K562 (cell line): ENCODE measurements around the gene LIPT2. TPM values are rescaled to one million over a fixed set of nuclear protein-coding genes. Genes with fewer than 3 reads are reported as not detected.

ENCODE experiments used
- ATAC-seq: fragments of 200-7000 bp; cut with Tn5 transposase; 3 replicates; pipeline ENCODE4 v1.9.1; 2020; ENCODE audit warnings: moderate library complexity
- BruUV-seq: library from RNA; stranded (reverse); fragments of 400-500 nt; replicated peaks from 2 replicates; lab custom pipeline; 2021; lab: Mats Ljungman, UMichigan
- CTCF ChIA-PET: fragments of 300-600 bp; formaldehyde crosslinking; extraction: SDS; loops from one replicate; lab custom pipeline; 2021; ENCODE audit warnings: low intra/inter-chr PET ratio; lab: Yijun Ruan, JAX
- POLR2A ChIA-PET: fragments of 300-600, 350-650 bp; sonication (Branson Sonifier 250); formaldehyde crosslinking; extraction: SDS; loops from one replicate; lab custom pipeline; 2021; ENCODE audit warnings: antibody characterized with exemption, inconsistent platforms; lab: Yijun Ruan, JAX
- DNase-seq, 4 experiments: peaks; one replicate each; pipeline versions ENCODE4 v3.0.0 to v3.0.0-alpha.2; 2011 to 2018; ENCODE audit warnings: low spot score in 3 of 4, mixed read lengths in 3 of 4; ENCODE audit errors: extremely low read depth in 1 of 4
- FAIRE-seq: peaks from 2 replicates; lab custom pipeline; 2011; peaks lifted over from hg19 to GRCh38; lab: Jason Lieb, UNC
- H2AFZ ChIP-seq: 2 replicates; pipeline ENCODE4 v1.6.0; 2011; ENCODE audit warnings: low read depth, low read length, control low read depth, inconsistent platforms
- H3K27ac ChIP-seq: fragments of 200-600 bp; 3 replicates; pipeline ENCODE4 v1.8.0; 2011; ENCODE audit warnings: low read depth, mild to moderate bottlenecking, control low read depth, inconsistent platforms, low read length, moderate library complexity, mixed read lengths; ENCODE audit errors: extremely low read depth
- H3K27me3 ChIP-seq, 2 experiments: fragments of 300-600 bp in 1 of 2; 2 replicates in 1 of 2; 3 replicates in 1 of 2; pipeline versions ENCODE4 v1.6.0 to v1.8.0; 2011; ENCODE audit warnings: inconsistent platforms in 2 of 2, low read length in 2 of 2, mild to moderate bottlenecking in 1 of 2, mixed read lengths in 1 of 2, moderate library complexity in 1 of 2; ENCODE audit not compliant: control insufficient read depth in 2 of 2, insufficient read depth in 2 of 2
- H3K36me3 ChIP-seq: fragments of 300-600 bp; 3 replicates; pipeline ENCODE4 v1.8.0; 2011; ENCODE audit warnings: mild to moderate bottlenecking, low read length, inconsistent platforms; ENCODE audit not compliant: control insufficient read depth, insufficient read depth
- H3K4me1 ChIP-seq, 2 experiments: fragments of 200-600 bp in 1 of 2; replicated peaks in 1 of 2; 2 replicates in 1 of 2; 3 replicates in 1 of 2; pipeline versions ENCODE4 v1.5.1 to v1.8.0; 2011; ENCODE audit warnings: inconsistent platforms in 2 of 2, low read length in 2 of 2, mild to moderate bottlenecking in 1 of 2, mixed read lengths in 1 of 2, moderate library complexity in 1 of 2; ENCODE audit not compliant: control insufficient read depth in 2 of 2, insufficient read depth in 2 of 2
- H3K4me2 ChIP-seq: 2 replicates; pipeline ENCODE4 v1.6.1; 2011; ENCODE audit warnings: low read length, control low read depth, inconsistent platforms, mixed read lengths; ENCODE audit not compliant: insufficient read depth
- H3K4me3 ChIP-seq: fragments of 200-600 bp; sonication (generic), shearing (Covaris generic); 2 replicates; pipeline ENCODE4 v1.5.1; 2016; ENCODE audit warnings: control low read depth, inconsistent platforms
- H3K79me2 ChIP-seq: fragments of 200-600 bp; 3 replicates; pipeline ENCODE4 v1.8.0; 2011; ENCODE audit warnings: low read length, inconsistent platforms; ENCODE audit not compliant: control insufficient read depth, insufficient read depth
- H3K9ac ChIP-seq, 2 experiments: 2 replicates each; pipeline versions ENCODE4 v1.6.0 to v1.6.1; 2011; ENCODE audit warnings: low read depth in 2 of 2, low read length in 2 of 2, control low read depth in 1 of 2, inconsistent platforms in 1 of 2, mild to moderate bottlenecking in 1 of 2, mixed read lengths in 1 of 2; ENCODE audit not compliant: insufficient read depth in 1 of 2
- H3K9me1 ChIP-seq: one replicate; pipeline ENCODE4 v1.6.0; 2011; ENCODE audit warnings: inconsistent platforms, mild to moderate bottlenecking, low read length, moderate library complexity; ENCODE audit not compliant: control insufficient read depth, insufficient read depth
- H3K9me3 ChIP-seq: replicated peaks from 2 replicates; pipeline ENCODE4 v1.5.1; 2011; ENCODE audit warnings: low read depth, low read length, inconsistent platforms; ENCODE audit not compliant: control insufficient read depth, insufficient read depth
- H4K20me1 ChIP-seq: replicated peaks from 2 replicates; pipeline ENCODE4 v1.6.1; 2011; ENCODE audit warnings: low read length, inconsistent platforms, mixed read lengths; ENCODE audit not compliant: control insufficient read depth, insufficient read depth
- BRCA1 ChIP-seq, 2 experiments: fragments of 450-650 bp in 1 of 2; sonication (generic) in 1 of 2; formaldehyde crosslinking in 1 of 2; IDR thresholded peaks; 2 replicates each; pipeline versions ENCODE4 v1.5.0 to v1.6.1; 2017 to 2020; ENCODE audit warnings: mild to moderate bottlenecking in 1 of 2, missing genetic modification reagents in 1 of 2
- CXXC5 ChIP-seq: fragments of 250-450 bp; sonication (Bioruptor Pico); IDR thresholded peaks from 2 replicates; pipeline ENCODE4 v1.8.0; 2022; ENCODE audit warnings: inconsistent platforms, mild to moderate bottlenecking, moderate library complexity
- MYNN ChIP-seq, 2 experiments: sonication (generic); formaldehyde crosslinking in 1 of 2; IDR thresholded peaks; 2 replicates each; pipeline versions ENCODE4 v1.5.0 to v1.6.1; 2016 to 2020; ENCODE audit warnings: antibody characterized with exemption in 1 of 2, missing genetic modification reagents in 1 of 2
- NCOR1 ChIP-seq: fragments of 450-650 bp; IDR thresholded peaks from 2 replicates; pipeline ENCODE4 v1.6.1; 2016; ENCODE audit warnings: mild to moderate bottlenecking, moderate library complexity
- NFIC ChIP-seq: fragments of 450-650 bp; IDR thresholded peaks from 2 replicates; pipeline ENCODE4 v1.6.1; 2017; ENCODE audit warnings: mild to moderate bottlenecking, inconsistent platforms
- RB1 ChIP-seq: fragments of 450-650 bp; IDR thresholded peaks from 2 replicates; pipeline ENCODE4 v1.6.1; 2017; ENCODE audit warnings: low read depth, mild to moderate bottlenecking
- SMC3 ChIP-seq: conservative IDR thresholded peaks from 2 replicates; pipeline ENCODE4 v1.6.1; 2011; ENCODE audit warnings: low read depth, low read length, improper control_type of control experiment; ENCODE audit not compliant: insufficient read depth
- SPI1 ChIP-seq: IDR thresholded peaks from 2 replicates; pipeline ENCODE4 v1.6.1; 2011; ENCODE audit warnings: low read depth, low read length, control low read depth, borderline replicate concordance
- ZNF764 ChIP-seq: fragments of 250-450 bp; sonication (Bioruptor Pico); IDR thresholded peaks from 2 replicates; pipeline ENCODE4 v1.4.0; 2020; ENCODE audit warnings: low read depth, mild to moderate bottlenecking, moderate library complexity
- ZNF780A ChIP-seq: fragments of 250-450 bp; sonication (Bioruptor Pico); IDR thresholded peaks from 2 replicates; pipeline ENCODE4 v1.5.0; 2021; ENCODE audit warnings: mild to moderate bottlenecking
- WGBS: fragments of 100-300 bp; shearing (Covaris generic); methylation state at CpG from one replicate; pipeline ENCODE4 v1.1.6; 2016; ENCODE audit warnings: low coverage, mixed read lengths; ENCODE audit not compliant: insufficient coverage; ENCODE audit errors: missing lambda C conversion rate; 5-methylcytosine and 5-hydroxymethylcytosine counted together
- in situ Hi-C: fragments of 300-500 bp; cut with MboI; formaldehyde crosslinking; loops from 4 replicates; pipeline ENCODE4 v1.15.0; 2018; ENCODE audit warnings: inconsistent platforms, mixed read lengths
- intact Hi-C: fragments of 100-400 bp; cut with micrococcal nuclease; formaldehyde crosslinking; loops from 2 replicates; pipeline ENCODE4 v1.14.2; 2022
- polyA plus RNA-seq, 8 experiments: library from polyadenylated mRNA; depleted of rRNA in 4 of 8; stranded (reverse) in 5 of 8; unstranded in 3 of 8; fragments of >200 nt; fragmentation: Nextera tagmentation in 2 of 8; fragmentation: Illumina TruSeq in 1 of 8; extraction: Ambion mirVana in 2 of 8; extraction: Trizol in 1 of 8; gene quantifications; 2 replicates each; pipeline versions ENCODE4 v1.2.1 to v1.2.3, GENCODE V29; 2011 to 2014; ENCODE audit warnings: inconsistent platforms in 1 of 8, missing spikeins in 1 of 8
- total RNA-seq, 7 experiments: library from RNA; depleted of rRNA in 6 of 7; stranded (reverse); fragments of >200 nt in 6 of 7; fragmentation: Illumina TruSeq in 2 of 7; extraction: Trizol in 2 of 7; gene quantifications; 2 replicates each; pipeline versions ENCODE4 v1.2.1 to v1.2.3, GENCODE V29; 2011 to 2021; ENCODE audit warnings: low replicate concordance in 1 of 7
- TF ChIP-seq, protein P1 (sequence below): sonication (generic); formaldehyde crosslinking; IDR thresholded peaks from 2 replicates; pipeline ENCODE4 v1.8.1; 2023; ENCODE audit warnings: mild to moderate bottlenecking, missing genetic modification reagents, moderate library complexity
- TF ChIP-seq, protein P2 (sequence below): fragments of 450-650 bp; IDR thresholded peaks from 2 replicates; pipeline ENCODE4 v1.6.1; 2014; ENCODE audit warnings: low read depth, mild to moderate bottlenecking, moderate library complexity, borderline replicate concordance
- TF ChIP-seq, protein P3 (sequence below), 2 experiments: IDR thresholded peaks; 2 replicates each; pipeline ENCODE4 v1.6.1; 2012; ENCODE audit warnings: improper control_type of control experiment in 2 of 2, low read depth in 2 of 2, low read length in 2 of 2, borderline replicate concordance in 1 of 2

LIPT2 gene
- total and polyA plus RNA-seq, 9 of the 15 experiments (the other 6 are each of a cell fraction or from before 2014, with no cell fraction given), result 1.00 to 5.2 (median 3.5) TPM

- H3K27ac ChIP-seq, result no peak overlapping the region
- no peaks in the 10 kb centered on the region for H3K9me1 ChIP-seq
- no peaks in the 10 kb centered on the region; a peak in 3 of 5 replicates for H3K27me3 ChIP-seq
- H3K4me3 ChIP-seq, result no peak overlapping the region
- no TSS peak for BruUV-seq
- no peaks in the 10 kb centered on the region for H3K9me3 ChIP-seq
- no peaks in the 10 kb centered on the region for H3K79me2 ChIP-seq
- FAIRE-seq (peak; percentile 90), ATAC-seq (peak; percentile 92), DNase-seq (peak; percentile 50 to 81 (median 58))
- 23% methylated on average over 2 of the region's 2 CpGs for WGBS
- peak overlapping the region; percentile 29; the same call in 1 of the 2 replicates for H3K4me2 ChIP-seq
- no peaks in the 10 kb centered on the region for H3K36me3 ChIP-seq
- H3K9ac ChIP-seq, result no peak overlapping the region
- H4K20me1 ChIP-seq, result no peaks in the 10 kb centered on the region
- in situ Hi-C loops (loop anchor here (10.0 kb wide), 1 partner anchor 125 kb away; no protein-coding TSS in a partner anchor), intact Hi-C loops (loop anchor here (1.0 to 5.0 kb wide), 4 partner anchors 61 to 485 kb away; no protein-coding TSS in a partner anchor)
- ChIA-PET POLR2A (interaction anchor here (0.6 to 2.2 kb wide), 9 partner anchors 12 to 121 kb away, joined by 3 to 8 read pairs (median 3); partner anchors contain the start of genes LIPT2 and PGM2L1), CTCF (interaction anchor here (0.7 to 2.2 kb wide), 8 partner anchors 60 to 485 kb away, joined by 3 to 15 read pairs (median 4); no protein-coding TSS in a partner anchor)
- H2AFZ ChIP-seq, result 0 out of 2 replicates have a peak overlapping the region, but pooled peaks have one; percentile 45
- no peaks in the 10 kb centered on the region; a peak in 2 of 5 replicates for H3K4me1 ChIP-seq
- peak; percentile 65; the same call in 1 of the 2 replicates for TF ChIP-seq SPI1
- TF ChIP-seq ZNF764 (CRISPR knock-in tag), result no peak
- no peak for TF ChIP-seq BRCA1 (IDR thresholded peaks at IDR 0.05)
- TF ChIP-seq BRCA1 (CRISPR knock-in tag; IDR thresholded peaks at IDR 0.05), result no peak
- TF ChIP-seq, protein P1, sequence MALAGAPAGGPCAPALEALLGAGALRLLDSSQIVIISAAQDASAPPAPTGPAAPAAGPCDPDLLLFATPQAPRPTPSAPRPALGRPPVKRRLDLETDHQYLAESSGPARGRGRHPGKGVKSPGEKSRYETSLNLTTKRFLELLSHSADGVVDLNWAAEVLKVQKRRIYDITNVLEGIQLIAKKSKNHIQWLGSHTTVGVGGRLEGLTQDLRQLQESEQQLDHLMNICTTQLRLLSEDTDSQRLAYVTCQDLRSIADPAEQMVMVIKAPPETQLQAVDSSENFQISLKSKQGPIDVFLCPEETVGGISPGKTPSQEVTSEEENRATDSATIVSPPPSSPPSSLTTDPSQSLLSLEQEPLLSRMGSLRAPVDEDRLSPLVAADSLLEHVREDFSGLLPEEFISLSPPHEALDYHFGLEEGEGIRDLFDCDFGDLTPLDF (CRISPR knock-in tag), result no peak
- TF ChIP-seq, protein P2, sequence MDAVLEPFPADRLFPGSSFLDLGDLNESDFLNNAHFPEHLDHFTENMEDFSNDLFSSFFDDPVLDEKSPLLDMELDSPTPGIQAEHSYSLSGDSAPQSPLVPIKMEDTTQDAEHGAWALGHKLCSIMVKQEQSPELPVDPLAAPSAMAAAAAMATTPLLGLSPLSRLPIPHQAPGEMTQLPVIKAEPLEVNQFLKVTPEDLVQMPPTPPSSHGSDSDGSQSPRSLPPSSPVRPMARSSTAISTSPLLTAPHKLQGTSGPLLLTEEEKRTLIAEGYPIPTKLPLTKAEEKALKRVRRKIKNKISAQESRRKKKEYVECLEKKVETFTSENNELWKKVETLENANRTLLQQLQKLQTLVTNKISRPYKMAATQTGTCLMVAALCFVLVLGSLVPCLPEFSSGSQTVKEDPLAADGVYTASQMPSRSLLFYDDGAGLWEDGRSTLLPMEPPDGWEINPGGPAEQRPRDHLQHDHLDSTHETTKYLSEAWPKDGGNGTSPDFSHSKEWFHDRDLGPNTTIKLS, result no peak
- TF ChIP-seq, protein P3, sequence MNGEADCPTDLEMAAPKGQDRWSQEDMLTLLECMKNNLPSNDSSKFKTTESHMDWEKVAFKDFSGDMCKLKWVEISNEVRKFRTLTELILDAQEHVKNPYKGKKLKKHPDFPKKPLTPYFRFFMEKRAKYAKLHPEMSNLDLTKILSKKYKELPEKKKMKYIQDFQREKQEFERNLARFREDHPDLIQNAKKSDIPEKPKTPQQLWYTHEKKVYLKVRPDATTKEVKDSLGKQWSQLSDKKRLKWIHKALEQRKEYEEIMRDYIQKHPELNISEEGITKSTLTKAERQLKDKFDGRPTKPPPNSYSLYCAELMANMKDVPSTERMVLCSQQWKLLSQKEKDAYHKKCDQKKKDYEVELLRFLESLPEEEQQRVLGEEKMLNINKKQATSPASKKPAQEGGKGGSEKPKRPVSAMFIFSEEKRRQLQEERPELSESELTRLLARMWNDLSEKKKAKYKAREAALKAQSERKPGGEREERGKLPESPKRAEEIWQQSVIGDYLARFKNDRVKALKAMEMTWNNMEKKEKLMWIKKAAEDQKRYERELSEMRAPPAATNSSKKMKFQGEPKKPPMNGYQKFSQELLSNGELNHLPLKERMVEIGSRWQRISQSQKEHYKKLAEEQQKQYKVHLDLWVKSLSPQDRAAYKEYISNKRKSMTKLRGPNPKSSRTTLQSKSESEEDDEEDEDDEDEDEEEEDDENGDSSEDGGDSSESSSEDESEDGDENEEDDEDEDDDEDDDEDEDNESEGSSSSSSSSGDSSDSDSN (IDR thresholded peaks at IDR 0.05; ENCODE audit: borderline replicate concordance in 1 of 2, low read depth in 2 of 2, low read length in 2 of 2), result 0 out of 4 replicates have a peak, but pooled peaks of 1 of the 2 experiments have one; percentile 37
- peak; percentile 57; the same call in 1 of the 2 replicates for TF ChIP-seq RB1
- TF ChIP-seq SMC3, result peak; percentile 81
- no peak for TF ChIP-seq MYNN (IDR thresholded peaks at IDR 0.05)
- TF ChIP-seq MYNN (CRISPR knock-in tag; IDR thresholded peaks at IDR 0.05), result no peak
- no peak for TF ChIP-seq CXXC5 (CRISPR knock-in tag)
- no peak for TF ChIP-seq NCOR1
- TF ChIP-seq ZNF780A (CRISPR knock-in tag), result no peak
- TF ChIP-seq NFIC, result peak; percentile 91
These were observed 44.1 kb downstream of the LIPT2 start for GRCh38 chr11:74449369-74449931.
